ENCODE results near the gene CLBA1.
"Not testable (repeated sequence)": the region's sequence is repeated elsewhere in the genome, so short reads cannot be mapped to it uniquely, and the experiment has no call there.

Gene CLBA1

DNA sequence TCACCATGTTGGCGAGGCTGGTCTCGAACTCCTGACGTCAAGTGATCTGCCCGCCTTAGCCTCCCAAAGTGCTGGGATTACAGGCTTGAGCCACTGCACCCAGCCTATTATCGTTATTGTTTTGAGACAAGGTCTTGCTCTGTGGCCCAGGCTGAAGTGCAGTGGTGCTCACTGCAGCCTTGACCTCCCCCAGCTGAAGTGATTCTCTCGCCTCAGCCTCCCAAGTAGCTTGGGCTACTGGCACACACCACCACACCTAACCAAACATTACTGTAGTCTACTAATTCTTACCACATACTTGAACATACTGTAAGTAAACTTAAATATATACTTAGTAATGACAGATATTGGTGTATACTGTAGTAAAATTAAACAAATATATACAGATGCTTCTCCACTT lies 39.8 kb downstream of the CLBA1 start:
- TF ChIP-seq, protein P1, sequence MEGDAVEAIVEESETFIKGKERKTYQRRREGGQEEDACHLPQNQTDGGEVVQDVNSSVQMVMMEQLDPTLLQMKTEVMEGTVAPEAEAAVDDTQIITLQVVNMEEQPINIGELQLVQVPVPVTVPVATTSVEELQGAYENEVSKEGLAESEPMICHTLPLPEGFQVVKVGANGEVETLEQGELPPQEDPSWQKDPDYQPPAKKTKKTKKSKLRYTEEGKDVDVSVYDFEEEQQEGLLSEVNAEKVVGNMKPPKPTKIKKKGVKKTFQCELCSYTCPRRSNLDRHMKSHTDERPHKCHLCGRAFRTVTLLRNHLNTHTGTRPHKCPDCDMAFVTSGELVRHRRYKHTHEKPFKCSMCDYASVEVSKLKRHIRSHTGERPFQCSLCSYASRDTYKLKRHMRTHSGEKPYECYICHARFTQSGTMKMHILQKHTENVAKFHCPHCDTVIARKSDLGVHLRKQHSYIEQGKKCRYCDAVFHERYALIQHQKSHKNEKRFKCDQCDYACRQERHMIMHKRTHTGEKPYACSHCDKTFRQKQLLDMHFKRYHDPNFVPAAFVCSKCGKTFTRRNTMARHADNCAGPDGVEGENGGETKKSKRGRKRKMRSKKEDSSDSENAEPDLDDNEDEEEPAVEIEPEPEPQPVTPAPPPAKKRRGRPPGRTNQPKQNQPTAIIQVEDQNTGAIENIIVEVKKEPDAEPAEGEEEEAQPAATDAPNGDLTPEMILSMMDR (conservative IDR thresholded peaks at IDR 0.05; ENCODE audit: control insufficient read depth, insufficient read depth, low read depth, low read length), result no peak
- no peak overlapping the region for H3K4me3 ChIP-seq (ENCODE audit: control insufficient read depth, low read depth, low read length)
- no peak for DNase-seq (ENCODE audit: low read depth)

DNA sequence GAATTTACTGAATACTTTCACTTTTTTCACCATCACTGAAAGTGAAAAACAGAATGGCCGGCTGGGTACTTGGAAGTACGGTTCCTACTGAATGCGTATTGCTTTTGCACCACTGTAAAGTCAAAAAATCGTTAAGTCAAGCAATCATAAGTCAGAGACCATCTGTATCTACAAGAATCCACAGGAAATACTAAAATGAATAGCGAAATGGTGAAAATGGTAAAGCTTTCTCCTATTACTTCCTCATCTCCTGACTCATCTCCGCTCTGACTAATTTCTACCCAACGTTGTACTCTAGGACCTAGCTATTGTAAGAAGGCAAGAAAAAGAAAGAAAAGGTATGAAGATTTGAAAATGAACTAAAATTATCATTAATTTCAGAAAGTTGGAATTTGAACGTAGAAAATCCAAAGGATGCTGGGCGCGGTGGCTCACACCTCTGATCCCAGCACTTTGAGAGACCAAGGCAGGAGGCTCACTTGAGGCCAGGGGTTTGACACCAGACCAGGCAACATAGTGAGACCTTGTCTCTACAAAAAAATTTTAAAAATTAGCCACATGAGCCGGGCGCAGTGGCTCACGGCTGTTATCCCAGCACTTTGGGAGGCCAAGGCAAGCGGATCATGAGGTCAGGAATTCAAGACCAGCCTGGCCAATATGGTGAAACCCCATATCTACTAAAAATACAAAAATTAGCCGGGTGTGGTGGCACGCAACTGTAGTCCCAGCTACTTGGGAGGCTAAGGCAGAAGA lies 40.6 kb downstream of the CLBA1 start:
- TF ChIP-seq, protein P1 (conservative IDR thresholded peaks at IDR 0.05; ENCODE audit: control insufficient read depth, insufficient read depth, low read depth, low read length), result no peak
- peak; percentile 83 for DNase-seq (ENCODE audit: low read depth)
- no peak overlapping the region for H3K4me3 ChIP-seq (ENCODE audit: control insufficient read depth, low read depth, low read length)

DNA sequence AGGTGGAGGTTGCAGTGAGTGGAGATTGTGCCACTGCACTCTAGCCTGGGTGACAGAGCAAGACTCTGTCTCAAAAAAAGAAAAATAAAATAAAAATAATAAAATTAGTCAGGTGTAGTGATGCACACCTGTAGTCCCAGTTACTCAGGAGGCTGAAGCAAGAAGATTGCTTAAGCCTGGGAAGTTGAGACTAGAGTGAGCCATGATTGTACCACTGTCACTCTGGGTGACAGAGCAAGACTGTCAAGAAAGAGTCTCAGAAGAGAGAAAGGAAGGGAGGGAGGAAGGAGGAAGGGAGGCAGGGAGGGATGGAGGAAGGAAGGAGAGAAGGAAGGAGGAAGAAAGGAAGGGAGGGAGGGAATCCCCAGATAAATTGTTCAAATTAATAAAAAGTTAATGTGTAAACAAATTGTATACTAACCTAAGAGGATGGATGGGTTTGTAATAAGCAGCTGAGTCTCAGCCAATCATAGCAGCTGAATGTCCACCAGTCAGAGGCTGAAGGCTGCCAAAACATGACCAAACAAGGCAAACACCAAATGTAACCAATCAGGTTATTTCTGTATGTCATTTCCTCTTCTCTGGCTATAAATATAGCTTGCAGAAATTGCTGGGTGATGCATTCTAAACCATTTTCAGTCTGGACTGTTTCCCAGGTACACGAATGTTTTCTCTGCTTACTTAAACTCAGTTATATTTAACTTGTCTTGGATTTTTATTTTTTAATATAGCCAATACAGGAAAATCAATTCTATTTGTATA lies 41.4 kb downstream of the CLBA1 start:
- TF ChIP-seq, protein P1 (conservative IDR thresholded peaks at IDR 0.05; ENCODE audit: control insufficient read depth, insufficient read depth, low read depth, low read length), result no peak
- H3K4me3 ChIP-seq (ENCODE audit: control insufficient read depth, low read depth, low read length), result no peak overlapping the region
- DNase-seq (ENCODE audit: low read depth), result peak; percentile 80

DNA sequence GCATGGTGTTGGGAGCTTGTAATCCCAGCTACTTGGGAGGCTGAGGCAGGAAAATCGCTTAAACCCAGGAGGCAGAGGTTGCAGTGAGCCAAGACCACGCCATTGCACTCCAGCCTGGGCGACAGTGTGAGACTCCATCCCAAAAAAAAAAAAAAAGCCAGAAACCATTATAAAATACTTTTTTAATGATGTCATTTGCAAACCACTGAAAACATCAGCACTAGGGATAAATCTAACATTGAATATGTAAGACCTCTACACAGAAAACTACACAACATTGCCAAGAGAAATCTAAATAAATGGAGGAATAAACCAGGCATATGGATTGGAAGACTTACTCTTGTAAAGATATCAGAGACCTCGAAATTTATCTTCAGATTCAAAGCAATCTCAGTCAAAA lies 42.1 kb downstream of the CLBA1 start:
- peak; percentile 34 for DNase-seq (ENCODE audit: low read depth)
- H3K4me3 ChIP-seq (ENCODE audit: control insufficient read depth, low read depth, low read length), result not testable (repeated sequence)

DNA sequence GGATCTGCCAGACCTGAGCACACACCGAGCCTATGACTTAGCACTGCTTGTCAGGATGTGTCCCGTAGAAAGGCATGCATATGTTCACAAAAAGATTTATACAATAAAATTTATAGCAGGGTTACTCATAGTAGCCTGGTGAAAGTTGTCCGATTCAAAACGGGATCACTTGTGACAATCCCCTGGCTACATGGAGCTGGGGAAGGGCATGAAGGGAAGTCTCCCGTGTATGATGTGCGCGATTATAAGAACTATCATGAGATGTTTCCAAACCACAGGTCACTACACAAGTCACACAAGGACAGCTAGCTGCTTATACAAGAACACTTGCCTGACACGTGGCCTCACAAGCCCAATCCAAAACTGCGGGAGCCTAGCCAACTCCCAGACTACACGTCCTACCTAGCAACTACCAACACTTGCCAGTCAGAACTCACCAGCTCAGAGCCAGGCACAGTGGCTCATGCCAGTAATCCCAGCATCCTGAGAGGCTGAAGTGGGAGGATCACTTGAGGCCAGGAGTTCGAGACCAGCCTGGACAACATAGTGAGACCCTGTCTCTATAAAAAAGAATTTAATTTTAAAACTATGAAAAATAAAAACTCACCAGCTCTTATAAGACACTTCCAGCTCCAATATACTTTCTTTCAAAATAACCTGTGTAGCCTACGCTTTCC lies 42.8 kb downstream of the CLBA1 start:
- TF ChIP-seq, protein P1 (conservative IDR thresholded peaks at IDR 0.05; ENCODE audit: control insufficient read depth, insufficient read depth, low read depth, low read length), result no peak
- no peak overlapping the region for H3K4me3 ChIP-seq (ENCODE audit: control insufficient read depth, low read depth, low read length)
- DNase-seq (ENCODE audit: low read depth), result peak; percentile 63

DNA sequence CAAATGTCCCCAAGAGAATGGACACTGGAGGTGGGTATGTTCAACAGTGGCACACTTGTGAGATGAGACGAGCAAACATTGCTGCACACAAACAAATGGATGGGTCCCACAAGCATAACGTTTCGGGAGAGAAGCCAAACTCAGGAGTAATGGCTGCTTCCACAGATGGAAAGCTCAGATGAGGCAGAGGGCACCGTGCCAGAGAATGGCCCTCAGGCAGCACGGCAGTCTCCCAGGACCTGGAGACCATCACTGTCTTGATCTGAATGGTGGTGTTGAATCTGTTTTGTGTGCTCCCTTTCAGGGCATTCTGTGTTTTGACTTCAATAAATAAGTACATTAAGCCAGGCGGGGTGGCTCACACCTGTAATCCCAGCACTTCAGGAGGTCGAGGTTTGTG lies 43.8 kb downstream of the CLBA1 start:
- TF ChIP-seq, protein P1 (conservative IDR thresholded peaks at IDR 0.05; ENCODE audit: control insufficient read depth, insufficient read depth, low read depth, low read length), result no peak
- no peak overlapping the region for H3K4me3 ChIP-seq (ENCODE audit: control insufficient read depth, low read depth, low read length)
- no peak for DNase-seq (ENCODE audit: low read depth)

DNA sequence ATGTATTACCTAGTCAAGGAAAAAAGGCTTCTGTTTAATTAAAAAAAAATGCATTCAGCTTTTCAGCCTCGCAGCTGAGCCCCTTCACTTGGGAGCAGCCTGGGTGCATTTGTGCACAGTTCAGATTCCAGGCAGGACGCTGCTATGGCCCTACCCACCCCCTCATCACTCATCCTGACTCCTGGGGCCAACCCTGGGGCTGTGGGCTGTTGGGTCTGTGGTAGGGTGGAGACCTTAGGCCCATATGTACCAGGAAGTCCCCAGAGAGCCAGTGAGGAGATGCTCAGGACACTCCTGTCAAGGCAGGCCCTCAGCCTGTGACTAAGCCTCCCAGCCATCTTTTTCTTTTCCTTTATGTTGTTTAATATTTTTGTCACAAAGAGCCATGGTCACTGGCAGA lies 44.6 kb downstream of the CLBA1 start:
- DNase-seq (ENCODE audit: low read depth), result no peak

More for the DNA sequence above, 44.6 kb downstream of the CLBA1 start:
- no peak overlapping the region for H3K4me3 ChIP-seq (ENCODE audit: control insufficient read depth, low read depth, low read length)
- TF ChIP-seq, protein P1 (conservative IDR thresholded peaks at IDR 0.05; ENCODE audit: control insufficient read depth, insufficient read depth, low read depth, low read length), result no peak

Data from fibroblast of mammary gland (primary cell).